ENCODE data around the gene ZNF266. TPM values are rescaled to one million over a fixed set of nuclear protein-coding genes. Genes with fewer than 3 reads are reported as not detected.

Gene ZNF266
- total and polyA plus RNA-seq, 2 donors (not counting 1 experiment from before 2014, with no cell fraction given): 56.8 to 76.0 TPM

DNA sequence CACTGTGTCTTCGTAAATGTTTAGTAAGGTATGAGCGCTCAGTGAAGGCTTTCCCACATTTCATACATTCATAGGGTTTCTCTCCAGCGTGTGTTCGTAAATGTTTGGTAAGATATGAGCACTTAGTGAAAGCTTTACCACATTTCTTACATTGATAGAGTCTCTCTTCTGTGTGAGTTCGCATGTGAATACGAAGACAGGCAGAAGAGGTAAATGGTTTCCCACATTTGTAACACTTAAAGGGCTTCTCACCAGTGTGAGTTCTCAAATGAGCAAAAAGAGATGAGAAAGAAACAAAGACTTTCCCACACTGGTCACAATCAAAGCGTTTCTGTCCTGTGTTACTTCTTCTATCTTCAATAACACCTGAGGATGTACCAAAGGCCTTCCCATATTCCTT, 31.8 kb upstream of the ZNF266 start:
- peaks cover 17% of the 10 kb centered on the region for H3K9me3 Mint-ChIP-seq (ENCODE audit: insufficient read depth)
- POLR2A ChIA-PET: no interaction called here
- TF ChIP-seq EZH2 (IDR thresholded peaks at IDR 0.05; ENCODE audit: borderline replicate concordance, insufficient read depth, low read depth, low read length, poor library complexity, severe bottlenecking): no peak
- TF ChIP-seq, protein P1, sequence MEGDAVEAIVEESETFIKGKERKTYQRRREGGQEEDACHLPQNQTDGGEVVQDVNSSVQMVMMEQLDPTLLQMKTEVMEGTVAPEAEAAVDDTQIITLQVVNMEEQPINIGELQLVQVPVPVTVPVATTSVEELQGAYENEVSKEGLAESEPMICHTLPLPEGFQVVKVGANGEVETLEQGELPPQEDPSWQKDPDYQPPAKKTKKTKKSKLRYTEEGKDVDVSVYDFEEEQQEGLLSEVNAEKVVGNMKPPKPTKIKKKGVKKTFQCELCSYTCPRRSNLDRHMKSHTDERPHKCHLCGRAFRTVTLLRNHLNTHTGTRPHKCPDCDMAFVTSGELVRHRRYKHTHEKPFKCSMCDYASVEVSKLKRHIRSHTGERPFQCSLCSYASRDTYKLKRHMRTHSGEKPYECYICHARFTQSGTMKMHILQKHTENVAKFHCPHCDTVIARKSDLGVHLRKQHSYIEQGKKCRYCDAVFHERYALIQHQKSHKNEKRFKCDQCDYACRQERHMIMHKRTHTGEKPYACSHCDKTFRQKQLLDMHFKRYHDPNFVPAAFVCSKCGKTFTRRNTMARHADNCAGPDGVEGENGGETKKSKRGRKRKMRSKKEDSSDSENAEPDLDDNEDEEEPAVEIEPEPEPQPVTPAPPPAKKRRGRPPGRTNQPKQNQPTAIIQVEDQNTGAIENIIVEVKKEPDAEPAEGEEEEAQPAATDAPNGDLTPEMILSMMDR (IDR thresholded peaks at IDR 0.05): no peak

DNA sequence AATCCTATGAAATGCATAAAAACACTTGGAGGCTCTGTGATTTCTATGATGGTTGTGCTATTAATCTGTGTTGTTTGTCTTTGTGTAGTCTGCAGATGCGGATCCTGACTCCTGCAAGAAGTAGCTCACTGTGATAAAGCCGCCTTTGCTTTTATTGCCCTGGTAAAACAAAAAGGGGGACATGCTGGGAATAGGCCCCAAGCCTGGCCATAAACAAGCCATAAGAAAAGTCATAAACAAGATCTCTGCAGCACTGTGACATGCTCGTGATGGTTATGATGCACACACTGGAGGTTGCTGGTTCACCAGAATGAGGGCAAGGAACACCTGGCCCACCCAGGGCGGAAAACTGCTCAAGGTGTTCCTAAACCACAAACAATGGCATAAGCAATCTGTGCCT, 26.6 kb upstream of the ZNF266 start:
- TF ChIP-seq, protein P1 (IDR thresholded peaks at IDR 0.05): no peak
- no peak for TF ChIP-seq EZH2 (IDR thresholded peaks at IDR 0.05; ENCODE audit: borderline replicate concordance, insufficient read depth, low read depth, low read length, poor library complexity, severe bottlenecking)
- Histone ChIP-seq H2AFZ (ENCODE audit: insufficient read depth, low read depth, low read length, poor library complexity, severe bottlenecking) (no peak overlapping the region), H3K4me3 (ENCODE audit: control extremely low read depth in 1 of 5, extremely low read depth in 1 of 5, insufficient read depth in 1 of 5, low read depth in 2 of 5, low read length in 4 of 5) (no peak overlapping the region), H3K27me3 (replicated peaks in 1 of 4; ENCODE audit: control extremely low read depth in 1 of 4, control insufficient read depth in 3 of 4, insufficient read depth in 4 of 4, low read length in 3 of 4) (no peaks in the 10 kb centered on the region), H3K27ac (ENCODE audit: low read length in 2 of 2) (no peak overlapping the region), H3K79me2 (ENCODE audit: control insufficient read depth, insufficient read depth, low read length) (no peaks in the 10 kb centered on the region), H3K9ac (ENCODE audit: low read length) (no peak overlapping the region), H3K9me3 (ENCODE audit: control extremely low read depth in 1 of 3, control insufficient read depth in 2 of 3, insufficient read depth in 1 of 3, low read length in 2 of 3) (peaks cover 15 to 38% (median 36%) of the 10 kb centered on the region in 3 donors), H3K4me1 (ENCODE audit: control insufficient read depth in 2 of 2, insufficient read depth in 2 of 2, low read length in 2 of 2) (no peaks in the 10 kb centered on the region), H3K36me3 (replicated peaks in 1 of 2; ENCODE audit: control extremely low read depth in 1 of 2, control insufficient read depth in 1 of 2, extremely low read depth in 1 of 2, insufficient read depth in 2 of 2, low read length in 1 of 2) (no peaks in the 10 kb centered on the region), H3K4me2 (replicated peaks; ENCODE audit: low read depth, low read length, poor library complexity, severe bottlenecking) (no peak overlapping the region), H4K20me1 (ENCODE audit: control insufficient read depth, insufficient read depth, low read length, poor library complexity, severe bottlenecking) (no peaks in the 10 kb centered on the region)
- POLR2A ChIA-PET: no interaction called here
- no peak overlapping the region for H3K4me3 Mint-ChIP-seq
- WGBS (ENCODE audit: insufficient coverage): 96% methylated on average over 4 of the region's 4 CpGs
- no peaks in the 10 kb centered on the region for H3K27me3 Mint-ChIP-seq
- no peaks in the 10 kb centered on the region for H3K4me1 Mint-ChIP-seq
- CTCF ChIA-PET: no interaction called here
- intact Hi-C loops (cut with micrococcal nuclease): no loop called here
- no peak overlapping the region for H3K27ac Mint-ChIP-seq
- peaks cover 25% of the 10 kb centered on the region for H3K9me3 Mint-ChIP-seq (ENCODE audit: insufficient read depth)
- DNase-seq (no peak), ATAC-seq (ENCODE audit: low read depth) (no peak)

More for the DNA sequence above, 31.8 kb upstream of the ZNF266 start:
- Histone ChIP-seq H3K4me3 (ENCODE audit: control extremely low read depth in 1 of 5, extremely low read depth in 1 of 5, insufficient read depth in 1 of 5, low read depth in 2 of 5, low read length in 4 of 5) (no peak overlapping the region), H3K79me2 (ENCODE audit: control insufficient read depth, insufficient read depth, low read length) (no peaks in the 10 kb centered on the region), H3K4me2 (replicated peaks; ENCODE audit: low read depth, low read length, poor library complexity, severe bottlenecking) (no peak overlapping the region), H3K36me3 (replicated peaks in 1 of 2; ENCODE audit: control extremely low read depth in 1 of 2, control insufficient read depth in 1 of 2, extremely low read depth in 1 of 2, insufficient read depth in 2 of 2, low read length in 1 of 2) (no peaks in the 10 kb centered on the region), H4K20me1 (ENCODE audit: control insufficient read depth, insufficient read depth, low read length, poor library complexity, severe bottlenecking) (no peaks in the 10 kb centered on the region), H3K4me1 (ENCODE audit: control insufficient read depth in 2 of 2, insufficient read depth in 2 of 2, low read length in 2 of 2) (no peaks in the 10 kb centered on the region), H3K27ac (ENCODE audit: low read length in 2 of 2) (no peak overlapping the region), H2AFZ (ENCODE audit: insufficient read depth, low read depth, low read length, poor library complexity, severe bottlenecking) (no peak overlapping the region), H3K9me3 (ENCODE audit: control extremely low read depth in 1 of 3, control insufficient read depth in 2 of 3, insufficient read depth in 1 of 3, low read length in 2 of 3) (peaks cover 12 to 40% (median 27%) of the 10 kb centered on the region in 3 donors), H3K27me3 (replicated peaks in 1 of 4; ENCODE audit: control extremely low read depth in 1 of 4, control insufficient read depth in 3 of 4, insufficient read depth in 4 of 4, low read length in 3 of 4) (no peaks in the 10 kb centered on the region), H3K9ac (ENCODE audit: low read length) (no peak overlapping the region)
- H3K27ac Mint-ChIP-seq: no peak overlapping the region
- CTCF ChIA-PET: no interaction called here
- no peaks in the 10 kb centered on the region for H3K27me3 Mint-ChIP-seq
- H3K4me3 Mint-ChIP-seq: no peak overlapping the region
- H3K4me1 Mint-ChIP-seq: no peaks in the 10 kb centered on the region
- no CpG with 5 or more reads among the region's 7 CpGs for WGBS (ENCODE audit: insufficient coverage)
- intact Hi-C loops (cut with micrococcal nuclease): no loop called here
- ATAC-seq (ENCODE audit: low read depth) (no peak), DNase-seq (no peak)
